Measurements from ENCODE around the gene SCFD2. TPM values are rescaled to one million over a fixed set of nuclear protein-coding genes. Genes with fewer than 3 reads are reported as not detected.

Gene SCFD2
- polyA plus RNA-seq, 2 of the 4 experiments (the other 2 are of a cell fraction): 7.6 to 10.8 TPM

- WGBS (ENCODE audit: missing lambda C conversion rate): 56% methylated on average over 3 of the region's 4 CpGs
Measured at GRCh38 chr4:52870225-52870624, 495.6 kb downstream of the SCFD2 start.

GRCh38 chr4:52869656-52870055 is 496.2 kb downstream of the SCFD2 start:
- POLR2A ChIA-PET: no interaction called here

More at GRCh38 chr4:52870225-52870624, 495.6 kb downstream of the SCFD2 start:
- TF ChIP-seq ZFP36 (IDR thresholded peaks at IDR 0.05; ENCODE audit: borderline replicate concordance, partially characterized antibody): no peak
- TF ChIP-seq MAX (IDR thresholded peaks at IDR 0.05): no peak
- TF ChIP-seq KDM1A (IDR thresholded peaks at IDR 0.05; ENCODE audit: low read depth): no peak
- TF ChIP-seq CBX2 (IDR thresholded peaks at IDR 0.05; ENCODE audit: borderline replicate concordance, low read depth): no peak
- TF ChIP-seq NPAS2 (CRISPR knock-in tag; IDR thresholded peaks at IDR 0.05; ENCODE audit: borderline replicate concordance): no peak
- no peak for TF ChIP-seq CBX8 (IDR thresholded peaks at IDR 0.05)
- TF ChIP-seq SMC3 (IDR thresholded peaks at IDR 0.05): no peak
- TF ChIP-seq TFCP2L1 (CRISPR knock-in tag; IDR thresholded peaks at IDR 0.05): no peak
- TF ChIP-seq ELK1 (IDR thresholded peaks at IDR 0.05; ENCODE audit: low read depth, low read length): no peak
- ATAC-seq (no peak), DNase-seq (ENCODE audit: low read depth in 1 of 2, low spot score in 1 of 2) (no peak), FAIRE-seq (no peak)
- ChIA-PET POLR2A (no interaction called here), CTCF (no interaction called here)
- no peak overlapping the region for H3K27ac ChIP-seq
- H3K4me1 ChIP-seq: no peaks in the 10 kb centered on the region
- H3K9me3 ChIP-seq: no peaks in the 10 kb centered on the region
- no peak overlapping the region for H3K4me3 ChIP-seq
- H3K4me2 ChIP-seq: no peak overlapping the region

GRCh38 chr4:52869196-52869595 is 496.7 kb downstream of the SCFD2 start:
- POLR2A ChIA-PET: no interaction called here
- no peak overlapping the region for H3K4me2 ChIP-seq
- no peaks in the 10 kb centered on the region for H3K4me1 ChIP-seq
- no peak for DNase-seq (ENCODE audit: low read depth in 1 of 2, low spot score in 1 of 2)
- no peak overlapping the region for H3K4me3 ChIP-seq
- no peaks in the 10 kb centered on the region for H3K9me3 ChIP-seq
- FAIRE-seq: no peak
- 74% methylated on average over 8 of the region's 12 CpGs for WGBS (ENCODE audit: missing lambda C conversion rate)
- CTCF ChIA-PET: interaction anchor here (1.0 kb wide), 1 partner anchor 324 kb away, joined by 3 read pairs; no protein-coding TSS in a partner anchor
- no peak for TF ChIP-seq RCOR1 (IDR thresholded peaks at IDR 0.05; ENCODE audit: low read depth, low read length)
- no peak for TF ChIP-seq BHLHE40 (IDR thresholded peaks at IDR 0.05; ENCODE audit: low read depth, low read length)
- TF ChIP-seq HES2 (IDR thresholded peaks at IDR 0.05): no peak
- TF ChIP-seq SMC3 (IDR thresholded peaks at IDR 0.05): no peak
- no peak for TF ChIP-seq ZNF302 (CRISPR knock-in tag; IDR thresholded peaks at IDR 0.05)
- TF ChIP-seq NFE2L2 (conservative IDR thresholded peaks at IDR 0.05; ENCODE audit: low read length): no peak
- no peak for TF ChIP-seq JUNB (IDR thresholded peaks at IDR 0.05)
- TF ChIP-seq ZC3H11A (IDR thresholded peaks at IDR 0.05): no peak
- no peak for ATAC-seq
- no peak overlapping the region for H3K27ac ChIP-seq

More at GRCh38 chr4:52869656-52870055, 496.2 kb downstream of the SCFD2 start:
- Histone ChIP-seq H3K4me2 (no peak overlapping the region), H3K9me3 (no peaks in the 10 kb centered on the region), H3K4me3 (no peak overlapping the region), H3K27ac (no peak overlapping the region), H3K4me1 (no peaks in the 10 kb centered on the region)
- TF ChIP-seq JUNB (IDR thresholded peaks at IDR 0.05) (no peak), REST (IDR thresholded peaks at IDR 0.05) (no peak), ZFP36 (IDR thresholded peaks at IDR 0.05; ENCODE audit: borderline replicate concordance, partially characterized antibody) (no peak), ESRRA (IDR thresholded peaks at IDR 0.05; ENCODE audit: borderline replicate concordance, low read length) (no peak), RFX5 (IDR thresholded peaks at IDR 0.05) (no peak), RCOR1 (IDR thresholded peaks at IDR 0.05; ENCODE audit: low read depth, low read length) (no peak), CBX8 (IDR thresholded peaks at IDR 0.05) (no peak), CBX2 (IDR thresholded peaks at IDR 0.05; ENCODE audit: borderline replicate concordance, low read depth) (no peak)
- DNase-seq (ENCODE audit: low read depth in 1 of 2, low spot score in 1 of 2) (no peak), ATAC-seq (no peak), FAIRE-seq (no peak)
- CTCF ChIA-PET: interaction anchor here (1.0 kb wide), 1 partner anchor 324 kb away, joined by 3 read pairs; no protein-coding TSS in a partner anchor
- 89% methylated on average over 1 of the region's 1 CpG for WGBS (ENCODE audit: missing lambda C conversion rate)
